WTC11 (cell line): ENCODE results near the gene SRXN1. TPM values are rescaled to one million over a fixed set of nuclear protein-coding genes. Genes with fewer than 3 reads are reported as not detected.

Experiments used
- ATAC-seq: fragments of 200-7000 bp; cut with Tn5 transposase; 2 replicates; pipeline ENCODE4 v1.10.0; 2021; ENCODE audit warnings: mild to moderate bottlenecking, moderate library complexity
- CTCF ChIA-PET: fragments of 300-600 bp; sonication (Branson Sonifier 250); formaldehyde crosslinking; loops from one replicate; lab custom pipeline; 2021; ENCODE audit warnings: antibody characterized with exemption; lab: Charles Lee
- POLR2A ChIA-PET: fragments of 350-600 bp; sonication (Branson Sonifier 250); formaldehyde crosslinking; loops from one replicate; lab custom pipeline; 2021; ENCODE audit warnings: antibody characterized with exemption; lab: Charles Lee
- DNase-seq: peaks from one replicate; pipeline ENCODE4 v3.0.0; 2021; ENCODE audit warnings: low spot score
- H3K27ac Mint-ChIP-seq: 2 replicates; pipeline ENCODE4 v1.8.0; 2021; ENCODE audit warnings: mixed read lengths
- H3K27me3 Mint-ChIP-seq: 2 replicates; pipeline ENCODE4 v1.8.0; 2021; ENCODE audit warnings: low read depth, mild to moderate bottlenecking, moderate library complexity, mixed read lengths
- H3K36me3 Mint-ChIP-seq: 2 replicates; pipeline ENCODE4 v1.8.0; 2021; ENCODE audit warnings: mixed read lengths
- H3K4me1 Mint-ChIP-seq: 2 replicates; pipeline ENCODE4 v1.8.0; 2022; ENCODE audit warnings: mixed read lengths
- H3K4me3 Mint-ChIP-seq: 2 replicates; pipeline ENCODE4 v1.8.0; 2021; ENCODE audit warnings: mild to moderate bottlenecking, moderate library complexity, mixed read lengths
- H3K9me3 Mint-ChIP-seq: 2 replicates; pipeline ENCODE4 v1.8.0; 2021; ENCODE audit warnings: mixed read lengths
- AFF4 ChIP-seq: sonication (generic); formaldehyde crosslinking; IDR thresholded peaks from 2 replicates; pipeline ENCODE4 v1.8.1; 2023; ENCODE audit warnings: mild to moderate bottlenecking, missing genetic modification reagents, borderline replicate concordance
- CREB1 ChIP-seq: sonication (generic); formaldehyde crosslinking; IDR thresholded peaks from 2 replicates; pipeline ENCODE4 v1.8.0; 2023; ENCODE audit warnings: mild to moderate bottlenecking, missing genetic modification reagents
- CREM ChIP-seq: sonication (generic); formaldehyde crosslinking; IDR thresholded peaks from 2 replicates; pipeline ENCODE4 v1.8.1; 2022; ENCODE audit warnings: mild to moderate bottlenecking, missing genetic modification reagents, moderate library complexity
- E2F1 ChIP-seq: sonication (generic); formaldehyde crosslinking; IDR thresholded peaks from 2 replicates; pipeline ENCODE4 v1.8.0; 2022; ENCODE audit warnings: mild to moderate bottlenecking, missing genetic modification reagents
- ETV6 ChIP-seq: sonication (generic); formaldehyde crosslinking; IDR thresholded peaks from 2 replicates; pipeline ENCODE4 v1.8.1; 2022; ENCODE audit warnings: mild to moderate bottlenecking, missing genetic modification reagents
- FOXP4 ChIP-seq: sonication (generic); formaldehyde crosslinking; IDR thresholded peaks from 2 replicates; pipeline ENCODE4 v1.8.0; 2022; ENCODE audit warnings: mild to moderate bottlenecking, missing genetic modification reagents
- GABPB1 ChIP-seq: sonication (generic); formaldehyde crosslinking; IDR thresholded peaks from 2 replicates; pipeline ENCODE4 v1.8.1; 2023; ENCODE audit warnings: mild to moderate bottlenecking, missing genetic modification reagents
- JUN ChIP-seq: sonication (generic); formaldehyde crosslinking; IDR thresholded peaks from 2 replicates; pipeline ENCODE4 v1.8.0; 2023; ENCODE audit warnings: mild to moderate bottlenecking, missing genetic modification reagents
- MAX ChIP-seq: sonication (generic); formaldehyde crosslinking; IDR thresholded peaks from 2 replicates; pipeline ENCODE4 v1.8.0; 2022; ENCODE audit warnings: mild to moderate bottlenecking, missing genetic modification reagents
- RORB ChIP-seq: fragments of 250-450 bp; sonication (Bioruptor Pico); IDR thresholded peaks from 2 replicates; pipeline ENCODE4 v1.9.0; 2021; ENCODE audit warnings: mild to moderate bottlenecking
- SMAD3 ChIP-seq: sonication (generic); formaldehyde crosslinking; IDR thresholded peaks from 2 replicates; pipeline ENCODE4 v1.8.0; 2022; ENCODE audit warnings: missing genetic modification reagents, mild to moderate bottlenecking, borderline replicate concordance
- STAT6 ChIP-seq: sonication (generic); formaldehyde crosslinking; conservative IDR thresholded peaks from 2 replicates; pipeline ENCODE4 v1.8.1; 2023; ENCODE audit warnings: mild to moderate bottlenecking, low read depth, missing genetic modification reagents, moderate library complexity
- TEAD1 ChIP-seq: sonication (generic); formaldehyde crosslinking; IDR thresholded peaks from 2 replicates; pipeline ENCODE4 v1.8.0; 2022; ENCODE audit warnings: mild to moderate bottlenecking, missing genetic modification reagents
- USF1 ChIP-seq: sonication (generic); formaldehyde crosslinking; IDR thresholded peaks from 2 replicates; pipeline ENCODE4 v1.8.0; 2022; ENCODE audit warnings: mild to moderate bottlenecking, missing genetic modification reagents
- ZBTB21 ChIP-seq: sonication (generic); formaldehyde crosslinking; IDR thresholded peaks from 2 replicates; pipeline ENCODE4 v1.8.1; 2023; ENCODE audit warnings: mild to moderate bottlenecking, missing genetic modification reagents, borderline replicate concordance
- ZNF138 ChIP-seq: sonication (generic); formaldehyde crosslinking; conservative IDR thresholded peaks from 2 replicates; pipeline ENCODE4 v1.8.1; 2022; ENCODE audit warnings: mild to moderate bottlenecking, moderate library complexity, missing genetic modification reagents
- total RNA-seq: library from RNA; stranded (reverse); gene quantifications from 3 replicates; pipeline ENCODE4 v1.2.3, GENCODE V29; 2021
- TF ChIP-seq, protein P1 (sequence below): fragments of 250-450 bp; sonication (Bioruptor Pico); IDR thresholded peaks from 2 replicates; pipeline ENCODE4 v1.9.0; 2021; ENCODE audit warnings: mild to moderate bottlenecking
- TF ChIP-seq, protein P2 (sequence below): fragments of 250-450 bp; sonication (Bioruptor Pico); conservative IDR thresholded peaks from 2 replicates; pipeline ENCODE4 v1.9.0; 2021; ENCODE audit warnings: mild to moderate bottlenecking
- TF ChIP-seq, protein P3 (sequence below): fragments of 250-450 bp; sonication (Bioruptor Pico); IDR thresholded peaks from 2 replicates; pipeline ENCODE4 v2.1.2; 2022; ENCODE audit warnings: mild to moderate bottlenecking, moderate library complexity

Gene SRXN1
- total RNA-seq, 1 experiment from 2014 or later, result 23.0 TPM

DNA sequence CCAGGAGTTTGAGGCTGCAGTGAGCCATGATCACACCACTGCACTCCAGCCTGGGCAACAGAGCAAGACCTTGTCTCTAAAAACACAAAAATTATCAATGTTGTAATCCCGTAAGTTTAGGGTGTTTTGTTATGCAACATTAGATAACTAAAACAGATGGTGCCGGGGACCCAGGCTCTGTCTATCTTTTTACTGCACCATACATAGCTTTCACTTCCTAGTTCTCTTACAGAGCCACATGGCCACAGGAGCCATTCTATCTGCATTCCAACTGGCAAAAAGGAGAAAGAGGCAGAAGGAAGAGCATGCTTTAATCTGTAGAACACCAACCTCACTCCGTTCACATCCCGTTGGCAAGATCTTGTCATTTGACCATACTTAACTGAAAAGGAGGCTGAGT lies 37.5 kb downstream of the SRXN1 start (continued):
- TF ChIP-seq STAT6 (CRISPR knock-in tag), result no peak
- no peak for TF ChIP-seq E2F1 (CRISPR knock-in tag)
- no peak for TF ChIP-seq CREB1 (CRISPR knock-in tag)
- no peak for TF ChIP-seq SMAD3 (CRISPR knock-in tag)
- TF ChIP-seq ZNF138 (CRISPR knock-in tag), result no peak
- TF ChIP-seq TEAD1, result no peak
- no peak for TF ChIP-seq USF1 (CRISPR knock-in tag)
- TF ChIP-seq AFF4 (CRISPR knock-in tag), result no peak

DNA sequence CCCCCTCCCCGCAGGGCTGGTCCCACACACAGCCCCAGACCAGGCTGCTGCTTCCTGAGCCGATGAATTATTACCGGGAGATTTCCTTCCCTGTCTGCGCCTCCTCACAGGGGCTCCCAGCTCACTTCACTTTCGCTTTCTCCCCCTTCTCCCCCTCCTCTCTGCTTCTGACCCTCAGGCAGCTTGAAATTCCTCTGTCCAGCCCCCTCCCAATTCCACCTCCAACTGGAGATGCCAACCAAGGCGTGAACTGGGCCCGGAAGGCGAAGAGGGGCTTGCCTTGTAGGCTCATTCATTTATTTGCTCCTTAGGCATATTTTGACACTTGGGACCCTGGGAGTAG lies 41.2 kb downstream of the SRXN1 start:
- H3K36me3 Mint-ChIP-seq, result no peaks in the 10 kb centered on the region
- DNase-seq (no peak), ATAC-seq (no peak)
- no peaks in the 10 kb centered on the region for H3K9me3 Mint-ChIP-seq
- ChIA-PET POLR2A (interaction anchor here (1.6 kb wide), 1 partner anchor 49 kb away, joined by 5 read pairs; no protein-coding TSS in a partner anchor), CTCF (interaction anchor here (1.1 to 3.9 kb wide), 3 partner anchors 34 to 55 kb away, joined by 3 to 28 read pairs (median 5); no protein-coding TSS in a partner anchor)
- peaks cover 51% of the 10 kb centered on the region for H3K27me3 Mint-ChIP-seq
- H3K4me3 Mint-ChIP-seq, result no peak overlapping the region
- no peak overlapping the region for H3K27ac Mint-ChIP-seq
- peaks cover 18% of the 10 kb centered on the region for H3K4me1 Mint-ChIP-seq
- no peak for TF ChIP-seq GABPB1 (CRISPR knock-in tag)
- no peak for TF ChIP-seq FOXP4 (CRISPR knock-in tag)
- no peak for TF ChIP-seq E2F1 (CRISPR knock-in tag)
- TF ChIP-seq CREM (CRISPR knock-in tag), result no peak
- no peak for TF ChIP-seq MAX (CRISPR knock-in tag)
- TF ChIP-seq, protein P1, sequence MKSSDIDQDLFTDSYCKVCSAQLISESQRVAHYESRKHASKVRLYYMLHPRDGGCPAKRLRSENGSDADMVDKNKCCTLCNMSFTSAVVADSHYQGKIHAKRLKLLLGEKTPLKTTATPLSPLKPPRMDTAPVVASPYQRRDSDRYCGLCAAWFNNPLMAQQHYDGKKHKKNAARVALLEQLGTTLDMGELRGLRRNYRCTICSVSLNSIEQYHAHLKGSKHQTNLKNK (CRISPR knock-in tag), result no peak
- TF ChIP-seq JUN (CRISPR knock-in tag), result no peak
- TF ChIP-seq, protein P2, sequence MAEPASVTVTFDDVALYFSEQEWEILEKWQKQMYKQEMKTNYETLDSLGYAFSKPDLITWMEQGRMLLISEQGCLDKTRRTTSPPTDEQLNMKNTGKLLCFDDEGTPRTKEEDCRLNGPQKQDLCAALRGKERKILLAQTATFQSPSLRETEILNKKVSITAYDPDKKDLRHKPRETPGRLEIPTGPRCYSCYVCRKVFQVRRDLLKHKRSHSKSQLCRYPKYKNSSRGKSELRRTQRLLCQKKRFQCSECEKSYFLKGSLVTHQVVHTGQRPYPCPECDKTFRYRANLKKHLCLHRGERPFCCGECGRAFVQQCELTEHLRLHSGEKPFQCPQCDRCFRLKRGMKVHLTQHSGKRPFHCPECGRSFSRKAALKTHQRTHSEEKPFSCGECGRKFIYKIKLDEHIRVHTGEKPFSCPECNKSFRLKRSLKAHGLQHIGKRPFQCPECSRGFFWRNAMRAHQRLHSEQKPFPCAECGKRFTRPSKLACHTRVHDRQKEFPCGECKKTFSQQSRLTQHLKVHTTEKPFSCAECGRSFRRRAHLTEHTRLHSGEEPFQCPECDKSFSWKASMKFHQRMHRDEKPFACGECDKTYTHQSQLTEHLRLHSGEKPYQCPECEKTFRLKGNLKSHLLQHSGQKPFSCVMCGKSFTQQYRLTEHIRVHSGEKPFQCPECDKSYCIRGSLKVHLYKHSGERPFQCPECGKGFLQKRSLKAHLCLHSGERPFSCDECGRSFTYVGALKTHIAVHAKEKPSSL, result no peak
- TF ChIP-seq, protein P3, sequence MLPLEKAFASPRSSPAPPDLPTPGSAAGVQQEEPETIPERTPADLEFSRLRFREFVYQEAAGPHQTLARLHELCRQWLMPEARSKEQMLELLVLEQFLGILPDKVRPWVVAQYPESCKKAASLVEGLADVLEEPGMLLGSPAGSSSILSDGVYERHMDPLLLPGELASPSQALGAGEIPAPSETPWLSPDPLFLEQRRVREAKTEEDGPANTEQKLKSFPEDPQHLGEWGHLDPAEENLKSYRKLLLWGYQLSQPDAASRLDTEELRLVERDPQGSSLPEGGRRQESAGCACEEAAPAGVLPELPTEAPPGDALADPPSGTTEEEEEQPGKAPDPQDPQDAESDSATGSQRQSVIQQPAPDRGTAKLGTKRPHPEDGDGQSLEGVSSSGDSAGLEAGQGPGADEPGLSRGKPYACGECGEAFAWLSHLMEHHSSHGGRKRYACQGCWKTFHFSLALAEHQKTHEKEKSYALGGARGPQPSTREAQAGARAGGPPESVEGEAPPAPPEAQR (CRISPR knock-in tag), result no peak
- TF ChIP-seq RORB (CRISPR knock-in tag), result no peak
- no peak for TF ChIP-seq ZBTB21 (CRISPR knock-in tag)
- no peak for TF ChIP-seq ETV6
